Panc1 (cell line): ENCODE data around the gene FAM217A. TPM values are rescaled to one million over a fixed set of nuclear protein-coding genes. Genes with fewer than 3 reads are reported as not detected.

Experiments
- ATAC-seq: fragments of 200-7000 bp; cut with Tn5 transposase; 2 replicates; pipeline ENCODE4 v1.9.1; 2020; ENCODE audit warnings: mild to moderate bottlenecking, moderate library complexity
- BruUV-seq: library from RNA; stranded (reverse); fragments of 400-500 nt; replicated peaks from 2 replicates; lab custom pipeline; 2021; lab: Mats Ljungman, UMichigan
- CTCF ChIA-PET: fragments of 300-600 bp; sonication (Branson Sonifier 250); formaldehyde crosslinking; loops from one replicate; lab custom pipeline; 2022; ENCODE audit warnings: antibody characterized with exemption; lab: Charles Lee
- POLR2A ChIA-PET: fragments of 300-600 bp; sonication (Branson Sonifier 250); formaldehyde crosslinking; loops from one replicate; lab custom pipeline; 2022; ENCODE audit warnings: antibody characterized with exemption; lab: Charles Lee
- DNase-seq: peaks from one replicate; pipeline ENCODE4 v3.0.0-alpha.2; 2010; ENCODE audit warnings: low read depth, low spot score
- H3K27ac ChIP-seq: 2 replicates; pipeline ENCODE4 v1.5.1; 2011; ENCODE audit warnings: mild to moderate bottlenecking, low read length, inconsistent platforms
- H3K27me3 ChIP-seq: fragments of 200-500 bp; sonication (Bioruptor generic); 2 replicates; pipeline ENCODE4 v1.6.0; 2014; ENCODE audit warnings: low read length, inconsistent platforms; ENCODE audit not compliant: control insufficient read depth, insufficient read depth
- H3K36me3 ChIP-seq: fragments of 200-500 bp; sonication (Bioruptor generic); 2 replicates; pipeline ENCODE4 v1.5.1; 2014; ENCODE audit warnings: inconsistent platforms, mild to moderate bottlenecking, low read length, moderate library complexity; ENCODE audit not compliant: control insufficient read depth, insufficient read depth
- H3K4me1 ChIP-seq: 2 replicates; pipeline ENCODE4 v1.5.1; 2011; ENCODE audit warnings: inconsistent platforms, mild to moderate bottlenecking, low read length, moderate library complexity; ENCODE audit not compliant: control insufficient read depth, insufficient read depth
- H3K4me3 ChIP-seq, 2 experiments: 2 replicates each; pipeline ENCODE4 v1.5.1; 2011 to 2012; ENCODE audit warnings: low read depth in 2 of 2, low read length in 2 of 2, mild to moderate bottlenecking in 2 of 2, inconsistent platforms in 1 of 2, moderate library complexity in 1 of 2
- H3K9me3 ChIP-seq: fragments of 200-500 bp; sonication (Bioruptor generic); 2 replicates; pipeline ENCODE4 v1.5.1; 2014; ENCODE audit warnings: low read depth, mild to moderate bottlenecking, inconsistent platforms, low read length, moderate library complexity; ENCODE audit not compliant: control insufficient read depth, insufficient read depth
- CTCF ChIP-seq: fragments of 450-650 bp; IDR thresholded peaks from 2 replicates; pipeline ENCODE4 v1.5.1; 2017; ENCODE audit warnings: mild to moderate bottlenecking
- POLR2AphosphoS5 ChIP-seq: IDR thresholded peaks from 2 replicates; pipeline ENCODE4 v1.6.1; 2012; ENCODE audit warnings: mild to moderate bottlenecking, low read depth, low read length, moderate library complexity
- REST ChIP-seq, 2 experiments: IDR thresholded peaks; 2 replicates each; pipeline ENCODE4 v1.6.1; 2011 to 2012; ENCODE audit warnings: low read depth in 2 of 2, control low read depth in 1 of 2, low read length in 1 of 2, mild to moderate bottlenecking in 1 of 2, moderate library complexity in 1 of 2; ENCODE audit not compliant: insufficient read depth in 1 of 2
- SIN3A ChIP-seq: IDR thresholded peaks from 2 replicates; pipeline ENCODE4 v1.6.1; 2012; ENCODE audit warnings: low read depth, mild to moderate bottlenecking, low read length, moderate library complexity, borderline replicate concordance; ENCODE audit not compliant: insufficient read depth
- TCF7L2 ChIP-seq: IDR thresholded peaks from 2 replicates; pipeline ENCODE4 v1.6.1; 2011; ENCODE audit warnings: mild to moderate bottlenecking, low read depth, low read length, inconsistent platforms
- in situ Hi-C: cut with HindIII; loops from 2 replicates; pipeline ENCODE4 v1.10.0; 2016; ENCODE audit warnings: low sequenced_read_pairs, low pct_unique_long_range_greater_than_20kb
- intact Hi-C: fragments of 100-400 bp; cut with micrococcal nuclease; formaldehyde crosslinking; loops from one replicate; pipeline ENCODE4 v1.10.0; 2022; ENCODE audit not compliant: unreplicated experiment
- total RNA-seq: library from RNA; stranded (reverse); gene quantifications from one replicate; pipeline ENCODE4 v1.2.1, GENCODE V29; 2021; ENCODE audit not compliant: unreplicated experiment

The FAM217A gene
- total RNA-seq, 1 experiment from 2014 or later = not detected

GRCh38 chr6:4059115-4059777 lies 19.7 kb downstream of the FAM217A start:
- no peak overlapping the region for H3K4me3 ChIP-seq
- H3K27me3 ChIP-seq = no peaks in the 10 kb centered on the region
- H3K9me3 ChIP-seq = no peaks in the 10 kb centered on the region
- intact Hi-C loops = loop anchor here (5.0 kb wide), 1 partner anchor 98 kb away; no protein-coding TSS in a partner anchor
- DNase-seq = peak; percentile 70
- TF ChIP-seq CTCF (no peak), SIN3A (no peak), REST (IDR thresholded peaks at IDR 0.05; ENCODE audit: insufficient read depth in 1 of 2, low read depth in 2 of 2, low read length in 1 of 2) (no peak), POLR2AphosphoS5 (no peak), TCF7L2 (no peak)
- CTCF ChIA-PET = no interaction called here
- no peak overlapping the region for H3K27ac ChIP-seq
- peaks cover 82% of the 10 kb centered on the region for H3K36me3 ChIP-seq
- BruUV-seq = no TSS peak
- in situ Hi-C loops = no loop called here
- H3K4me1 ChIP-seq = 0 out of 2 replicates have a peak, but pooled peaks cover 5% of the 10 kb centered on the region
- POLR2A ChIA-PET = interaction anchor here (0.6 to 0.9 kb wide), 2 partner anchors 13 to 37 kb away, joined by 6 to 9 read pairs; no protein-coding TSS in a partner anchor
- peak; percentile 85; the same call in 1 of the 2 replicates for ATAC-seq

GRCh38 chr6:4057036-4057435 lies 21.9 kb downstream of the FAM217A start:
- no TSS peak for BruUV-seq
- H3K9me3 ChIP-seq = no peaks in the 10 kb centered on the region
- in situ Hi-C loops = no loop called here
- no peak for DNase-seq
- no peak overlapping the region for H3K27ac ChIP-seq
- H3K4me3 ChIP-seq = no peak overlapping the region
- TF ChIP-seq POLR2AphosphoS5 (no peak), REST (IDR thresholded peaks at IDR 0.05; ENCODE audit: insufficient read depth in 1 of 2, low read depth in 2 of 2, low read length in 1 of 2) (no peak), CTCF (no peak), SIN3A (no peak), TCF7L2 (no peak)
- ChIA-PET CTCF (no interaction called here), POLR2A (no interaction called here)
- H3K36me3 ChIP-seq = peaks cover 71% of the 10 kb centered on the region
- H3K4me1 ChIP-seq = 0 out of 2 replicates have a peak, but pooled peaks cover 5% of the 10 kb centered on the region
- intact Hi-C loops = loop anchor here (5.0 kb wide), 1 partner anchor 100 kb away; no protein-coding TSS in a partner anchor
- no peaks in the 10 kb centered on the region for H3K27me3 ChIP-seq
- no peak for ATAC-seq
